Measurements from ENCODE around the gene SLC22A23.

DNA sequence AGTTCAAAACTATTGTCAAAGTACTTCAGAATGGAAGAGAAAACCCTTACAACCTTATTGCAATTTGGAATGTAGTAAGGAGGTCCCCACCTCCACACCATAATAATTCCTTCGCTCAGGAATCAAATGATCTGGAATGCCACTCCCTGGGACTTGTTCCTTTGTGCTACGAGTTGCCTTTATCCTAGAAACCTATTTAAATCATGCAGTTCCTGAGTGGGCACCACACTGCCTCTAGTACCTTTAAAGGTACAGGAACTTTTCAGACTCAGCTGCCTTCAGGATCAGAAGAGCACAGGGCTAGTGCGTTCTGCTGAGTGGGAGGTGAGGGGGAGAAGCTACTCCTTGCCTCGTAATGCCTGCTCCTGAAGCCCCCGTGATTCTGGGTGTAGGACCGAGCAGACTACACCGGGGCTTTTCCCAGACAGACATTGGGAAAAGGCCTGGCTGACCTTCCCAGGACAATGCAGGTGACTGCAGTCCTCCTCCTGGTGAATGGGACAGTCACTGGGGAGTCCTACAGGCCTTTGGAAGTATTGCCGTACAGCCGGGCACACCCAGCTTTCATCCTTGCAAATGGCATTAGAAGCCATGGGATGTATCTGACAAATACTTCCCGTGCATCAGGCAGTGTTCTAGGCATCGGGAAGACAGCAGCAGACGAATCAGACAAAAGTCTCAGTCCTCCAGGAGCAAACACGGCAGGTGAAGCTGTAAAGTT, 217.6 kb downstream of the SLC22A23 start:
- TF ChIP-seq, protein P1, sequence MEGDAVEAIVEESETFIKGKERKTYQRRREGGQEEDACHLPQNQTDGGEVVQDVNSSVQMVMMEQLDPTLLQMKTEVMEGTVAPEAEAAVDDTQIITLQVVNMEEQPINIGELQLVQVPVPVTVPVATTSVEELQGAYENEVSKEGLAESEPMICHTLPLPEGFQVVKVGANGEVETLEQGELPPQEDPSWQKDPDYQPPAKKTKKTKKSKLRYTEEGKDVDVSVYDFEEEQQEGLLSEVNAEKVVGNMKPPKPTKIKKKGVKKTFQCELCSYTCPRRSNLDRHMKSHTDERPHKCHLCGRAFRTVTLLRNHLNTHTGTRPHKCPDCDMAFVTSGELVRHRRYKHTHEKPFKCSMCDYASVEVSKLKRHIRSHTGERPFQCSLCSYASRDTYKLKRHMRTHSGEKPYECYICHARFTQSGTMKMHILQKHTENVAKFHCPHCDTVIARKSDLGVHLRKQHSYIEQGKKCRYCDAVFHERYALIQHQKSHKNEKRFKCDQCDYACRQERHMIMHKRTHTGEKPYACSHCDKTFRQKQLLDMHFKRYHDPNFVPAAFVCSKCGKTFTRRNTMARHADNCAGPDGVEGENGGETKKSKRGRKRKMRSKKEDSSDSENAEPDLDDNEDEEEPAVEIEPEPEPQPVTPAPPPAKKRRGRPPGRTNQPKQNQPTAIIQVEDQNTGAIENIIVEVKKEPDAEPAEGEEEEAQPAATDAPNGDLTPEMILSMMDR (conservative IDR thresholded peaks at IDR 0.05 in 1 of 2, IDR thresholded peaks at IDR 0.05 in 1 of 2; ENCODE audit: extremely low read depth in 1 of 2, insufficient read depth in 1 of 2, low read depth in 1 of 2, low read length in 2 of 2): no peak
- TF ChIP-seq EZH2 (IDR thresholded peaks at IDR 0.05; ENCODE audit: borderline replicate concordance, low read length): no peak

Data from mammary epithelial cell (primary cell).